ENCODE data around the gene OR4E2. TPM values are rescaled to one million over a fixed set of nuclear protein-coding genes. Genes with fewer than 3 reads are reported as not detected.

The OR4E2 gene
- polyA plus RNA-seq, 1 donor from 2014 or later: not detected

GRCh38 chr14:21673718-21674117 is 20.1 kb downstream of the OR4E2 start, which contains the start of gene OR4E1:
OR4E1 (minus strand) TSS chr14:21673818; CDS start chr14:21670935, 2,883 bp downstream.
- Histone ChIP-seq H3K79me2 (replicated peaks; ENCODE audit: insufficient read depth, low read length) (no peaks in the 10 kb centered on the region), H3K36me3 (ENCODE audit: insufficient read depth, low read length) (no peaks in the 10 kb centered on the region), H3F3A (ENCODE audit: insufficient read depth, low read length, poor library complexity, severe bottlenecking) (no peaks in the 10 kb centered on the region), H3K9ac (ENCODE audit: low read length) (no peak within 1 kb of the TSS), H3K9me2 (ENCODE audit: insufficient read depth, low read length) (no peaks in the 10 kb centered on the region), H3K4me3 (ENCODE audit: low read length) (no peak within 1 kb of the TSS), H2AFZ (ENCODE audit: low read depth, low read length) (no peak within 1 kb of the TSS), H3K4me2 (ENCODE audit: low read length) (no peak within 1 kb of the TSS), H3K9me3 (ENCODE audit: low read length) (no peaks in the 10 kb centered on the region), H4K20me1 (ENCODE audit: insufficient read depth) (no peaks in the 10 kb centered on the region), H3K27ac (ENCODE audit: low read length) (no peak within 1 kb of the TSS), H3K27me3 (ENCODE audit: insufficient read depth, low read depth, low read length) (no peaks in the 10 kb centered on the region)
- TF ChIP-seq CTCF (IDR thresholded peaks at IDR 0.05; ENCODE audit: poor library complexity, severe bottlenecking): no peak
- TF ChIP-seq EZH2 (IDR thresholded peaks at IDR 0.05; ENCODE audit: borderline replicate concordance, insufficient read depth, low read length, poor library complexity, severe bottlenecking): no peak
- TF ChIP-seq EP300 (conservative IDR thresholded peaks at IDR 0.05; ENCODE audit: poor library complexity, severe bottlenecking): no peak
- no peak for TF ChIP-seq TAF1 (IDR thresholded peaks at IDR 0.05; ENCODE audit: low read depth)
- no peak for TF ChIP-seq POLR2AphosphoS5 (IDR thresholded peaks at IDR 0.05)
- no peak for TF ChIP-seq REST (IDR thresholded peaks at IDR 0.05; ENCODE audit: borderline replicate concordance)
- TF ChIP-seq RAD21 (conservative IDR thresholded peaks at IDR 0.05): no peak
- no peak for TF ChIP-seq SMC3 (conservative IDR thresholded peaks at IDR 0.05; ENCODE audit: poor library complexity)
- TF ChIP-seq MXI1 (conservative IDR thresholded peaks at IDR 0.05; ENCODE audit: poor library complexity, severe bottlenecking): no peak

GRCh38 chr14:21675566-21675965 is 21.9 kb downstream of the OR4E2 start:
- H3K9me2 ChIP-seq (ENCODE audit: insufficient read depth, low read length): no peaks in the 10 kb centered on the region
- H3K4me2 ChIP-seq (ENCODE audit: low read length): no peak overlapping the region
- no peak overlapping the region for H3K27ac ChIP-seq (ENCODE audit: low read length)
- H3K27me3 ChIP-seq (ENCODE audit: insufficient read depth, low read depth, low read length): no peaks in the 10 kb centered on the region
- no peaks in the 10 kb centered on the region for H3K36me3 ChIP-seq (ENCODE audit: insufficient read depth, low read length)
- no peak for TF ChIP-seq POLR2AphosphoS5 (IDR thresholded peaks at IDR 0.05)
- no peak for TF ChIP-seq EZH2 (IDR thresholded peaks at IDR 0.05; ENCODE audit: borderline replicate concordance, insufficient read depth, low read length, poor library complexity, severe bottlenecking)
- TF ChIP-seq REST (IDR thresholded peaks at IDR 0.05; ENCODE audit: borderline replicate concordance): no peak
- no peak for TF ChIP-seq SMC3 (conservative IDR thresholded peaks at IDR 0.05; ENCODE audit: poor library complexity)
- no peak for TF ChIP-seq TAF1 (IDR thresholded peaks at IDR 0.05; ENCODE audit: low read depth)
- no peak for TF ChIP-seq CTCF (IDR thresholded peaks at IDR 0.05; ENCODE audit: poor library complexity, severe bottlenecking)
- no peak for TF ChIP-seq EP300 (conservative IDR thresholded peaks at IDR 0.05; ENCODE audit: poor library complexity, severe bottlenecking)
- no peak for TF ChIP-seq MXI1 (conservative IDR thresholded peaks at IDR 0.05; ENCODE audit: poor library complexity, severe bottlenecking)
- no peak for TF ChIP-seq RAD21 (conservative IDR thresholded peaks at IDR 0.05)
- H2AFZ ChIP-seq (ENCODE audit: low read depth, low read length): no peak overlapping the region
- no peaks in the 10 kb centered on the region for H3F3A ChIP-seq (ENCODE audit: insufficient read depth, low read length, poor library complexity, severe bottlenecking)
- no peaks in the 10 kb centered on the region for H3K79me2 ChIP-seq (replicated peaks; ENCODE audit: insufficient read depth, low read length)
- no peak overlapping the region for H3K9ac ChIP-seq (ENCODE audit: low read length)
- no peaks in the 10 kb centered on the region for H3K9me3 ChIP-seq (ENCODE audit: low read length)
- no peak overlapping the region for H3K4me3 ChIP-seq (ENCODE audit: low read length)
- no peaks in the 10 kb centered on the region for H4K20me1 ChIP-seq (ENCODE audit: insufficient read depth)

All from neural cell (in vitro differentiated cells).